Heart right ventricle (tissue), 16 donors: ENCODE results near the gene KCNH1. TPM values are rescaled to one million over a fixed set of nuclear protein-coding genes. Genes with fewer than 3 reads are reported as not detected.

Experiments
- ATAC-seq, 8 donors: fragments of 200-7000 bp; cut with Tn5 transposase; one replicate each; pipeline ENCODE4 v1.9.1; 2020; ENCODE audit warnings: mild to moderate bottlenecking in 8 of 8, moderate library complexity in 8 of 8, moderate number of reproducible peaks in 1 of 8
- DNase-seq, 2 donors: peaks; one replicate each; pipeline ENCODE4 v3.0.0-alpha.2; 2020
- H3K27ac ChIP-seq, 10 donors: fragments of 200-600 bp; sonication (generic) in 2 of 10; one replicate each; pipeline versions ENCODE4 v1.5.0 to v1.8.0; 2020 to 2022; ENCODE audit warnings: mild to moderate bottlenecking in 3 of 10
- H3K27me3 ChIP-seq, 7 donors: fragments of 200-600 bp; one replicate each; pipeline ENCODE4 v1.8.0; 2021 to 2022; ENCODE audit warnings: mild to moderate bottlenecking in 2 of 7
- H3K36me3 ChIP-seq, 9 donors: fragments of 200-600 bp; sonication (generic) in 1 of 9; one replicate each; pipeline versions ENCODE4 v1.5.0 to v1.8.0; 2020 to 2022; ENCODE audit warnings: mild to moderate bottlenecking in 2 of 9
- H3K4me1 ChIP-seq, 9 donors: fragments of 200-600 bp; sonication (generic) in 1 of 9; one replicate each; pipeline versions ENCODE4 v1.5.0 to v1.8.0; 2020 to 2022; ENCODE audit warnings: mild to moderate bottlenecking in 4 of 9
- H3K4me3 ChIP-seq, 10 donors: fragments of 200-600 bp; sonication (generic) in 2 of 10; one replicate each; pipeline versions ENCODE4 v1.5.0 to v1.8.0; 2020 to 2022; ENCODE audit warnings: mild to moderate bottlenecking in 7 of 10, moderate library complexity in 2 of 10
- H3K9me3 ChIP-seq, 11 donors: fragments of 200-600 bp in 10 of 11; sonication (generic) in 2 of 11; one replicate each; pipeline versions ENCODE4 v1.5.0 to v1.8.0; 2013 to 2022; ENCODE audit warnings: mild to moderate bottlenecking in 2 of 11, control low read depth in 1 of 11, moderate library complexity in 1 of 11
- WGBS, 2 donors: extraction: QIAGEN DNeasy Blood & Tissue Kit; methylation state at CpG; one replicate each; pipeline ENCODE4 v1.1.7; 2013; ENCODE audit warnings: inconsistent platforms in 1 of 2; 5-methylcytosine and 5-hydroxymethylcytosine counted together
- intact Hi-C, 10 donors: fragments of 100-400 bp; cut with DNase I; formaldehyde crosslinking; loops; one replicate each; pipeline versions ENCODE4 v1.11.1 to v1.14.2; 2022
- polyA plus RNA-seq, 2 donors: library from polyadenylated mRNA; stranded (reverse); fragments of 200-250 nt; gene quantifications; one replicate each; pipeline ENCODE4 v1.2.3, GENCODE V29; 2013
- total RNA-seq, 10 donors: library from RNA; stranded (reverse); fragmentation: NEBNext Ultra II Directional in 3 of 10; extraction: Animal tissue kit (Norgen Biotek cat#: 25700) in 3 of 10; gene quantifications; one replicate each; pipeline versions ENCODE4 v1.2.1 to v1.2.4, GENCODE V29; 2021 to 2023
- TF ChIP-seq, protein P1 (sequence below), 9 donors: fragments of 200-600 bp; sonication (generic) in 2 of 9; IDR thresholded peaks; one replicate each; pipeline versions ENCODE4 v1.5.0 to v1.8.0; 2021 to 2022; ENCODE audit warnings: antibody characterized with exemption in 9 of 9, mild to moderate bottlenecking in 5 of 9, moderate library complexity in 1 of 9
- donor health status: Arrhythmogenic right ventricular cardiomyopathy.
- donor health status: ischemic (EF 13 %, LVEDD 7.1; RV severe dilation, severe dysfunction).
- donor health status: healthy with polysubstance abuse.
- donor health status: DM: no; HTN: yes; CAD: no.
- donor health status: DM: no; HTN: no; CAD: no.
- donor health status: ischemic (EF 25% LVEDD 6.9; RV normal size, moderate dysfunction).
- donor health status: ischemic (EF 25% LVEDD 5.7; RV mildly dilated, moderate dysfunction).
- donor health status: healthy.
- donor health status: DM: yes; HTN: yes; CAD: no.
- donor health status: Ischemic cardiomyopathy.
- donor health status: ischemic (EF 35%, LVEDD 5.7; RV mildly dilated, moderate dysfunction).
- donor health status: nonischemic (EF 11% LVEDD 7.7; RV severe dilation, severe dysfunction).
- donor health status: DM: yes; HTN: yes; CAD: no.
- donor health status: PGD.
- donor health status: ischemic (EF 29% LVEDD 5.4; RV normal size, mild dysfunction).
- donor health status: nonischemic (EF 23%, LVEDD 6.1; RV moderate dilation, normal function).

Gene KCNH1
- total and polyA plus RNA-seq, 12 donors, result 0.09 TPM; not detected in 11

DNA sequence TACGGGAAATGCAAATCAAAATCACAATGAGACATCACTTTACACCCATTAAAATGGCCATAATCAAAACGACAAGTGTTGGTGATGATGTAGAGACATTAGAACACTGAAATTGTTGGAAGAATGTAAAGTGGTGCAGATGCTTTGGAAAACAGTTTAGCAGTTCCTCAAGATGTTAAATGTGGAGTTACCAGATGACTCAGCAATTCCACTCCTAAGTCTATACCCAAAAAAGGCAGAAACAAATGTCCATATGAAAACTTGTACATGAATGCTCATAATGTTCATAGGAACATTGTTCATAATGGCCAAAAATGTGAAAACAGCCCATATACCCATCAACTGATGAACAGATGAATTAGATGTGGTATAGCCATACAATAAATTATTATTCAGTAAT lies 267.4 kb downstream of the KCNH1 start:
- Histone ChIP-seq H3K4me3 (no peak overlapping the region), H3K9me3 (peaks cover 0 to 42% (median 6%) of the 10 kb centered on the region in 11 donors), H3K4me1 (no peaks in the 10 kb centered on the region), H3K27ac (no peak overlapping the region), H3K27me3 (no peaks in the 10 kb centered on the region), H3K36me3 (no peaks in the 10 kb centered on the region)
- WGBS, 2 donors, result 65 to 69% methylated on average over 2 of the region's 2 CpGs
- ATAC-seq (no peak), DNase-seq (no peak)
- TF ChIP-seq, protein P1, sequence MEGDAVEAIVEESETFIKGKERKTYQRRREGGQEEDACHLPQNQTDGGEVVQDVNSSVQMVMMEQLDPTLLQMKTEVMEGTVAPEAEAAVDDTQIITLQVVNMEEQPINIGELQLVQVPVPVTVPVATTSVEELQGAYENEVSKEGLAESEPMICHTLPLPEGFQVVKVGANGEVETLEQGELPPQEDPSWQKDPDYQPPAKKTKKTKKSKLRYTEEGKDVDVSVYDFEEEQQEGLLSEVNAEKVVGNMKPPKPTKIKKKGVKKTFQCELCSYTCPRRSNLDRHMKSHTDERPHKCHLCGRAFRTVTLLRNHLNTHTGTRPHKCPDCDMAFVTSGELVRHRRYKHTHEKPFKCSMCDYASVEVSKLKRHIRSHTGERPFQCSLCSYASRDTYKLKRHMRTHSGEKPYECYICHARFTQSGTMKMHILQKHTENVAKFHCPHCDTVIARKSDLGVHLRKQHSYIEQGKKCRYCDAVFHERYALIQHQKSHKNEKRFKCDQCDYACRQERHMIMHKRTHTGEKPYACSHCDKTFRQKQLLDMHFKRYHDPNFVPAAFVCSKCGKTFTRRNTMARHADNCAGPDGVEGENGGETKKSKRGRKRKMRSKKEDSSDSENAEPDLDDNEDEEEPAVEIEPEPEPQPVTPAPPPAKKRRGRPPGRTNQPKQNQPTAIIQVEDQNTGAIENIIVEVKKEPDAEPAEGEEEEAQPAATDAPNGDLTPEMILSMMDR (IDR thresholded peaks at IDR 0.05), result no peak
- intact Hi-C loops, result no loop called here

DNA sequence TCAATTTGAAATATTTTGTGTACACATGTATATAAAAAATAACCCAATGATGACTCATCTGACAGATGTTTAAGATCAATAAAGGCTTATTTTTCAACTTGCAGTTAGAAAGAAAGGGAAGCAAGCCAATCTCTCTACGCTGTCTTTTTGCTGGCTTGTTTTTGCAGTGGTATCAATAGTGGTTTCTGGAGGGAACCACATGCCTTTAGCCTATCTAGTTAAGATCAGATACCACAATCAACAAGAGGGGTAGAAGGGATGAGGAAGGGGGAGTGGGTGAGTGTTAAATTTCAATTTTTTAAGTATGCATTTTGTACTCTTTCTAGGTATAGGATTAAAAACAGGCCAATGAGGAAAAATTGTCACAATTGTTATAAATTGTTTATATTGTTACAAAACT lies 276.2 kb downstream of the KCNH1 start:
- DNase-seq (no peak), ATAC-seq (no peak)
- TF ChIP-seq, protein P1 (IDR thresholded peaks at IDR 0.05), result no peak
- Histone ChIP-seq H3K4me1 (no peaks in the 10 kb centered on the region), H3K36me3 (no peaks in the 10 kb centered on the region), H3K27ac (no peak overlapping the region), H3K4me3 (no peak overlapping the region), H3K27me3 (no peaks in the 10 kb centered on the region), H3K9me3 (no peaks in the 10 kb centered on the region)
- intact Hi-C loops, result no loop called here
- 37 to 48% methylated on average over 1 of the region's 1 CpG for WGBS, 2 donors

DNA sequence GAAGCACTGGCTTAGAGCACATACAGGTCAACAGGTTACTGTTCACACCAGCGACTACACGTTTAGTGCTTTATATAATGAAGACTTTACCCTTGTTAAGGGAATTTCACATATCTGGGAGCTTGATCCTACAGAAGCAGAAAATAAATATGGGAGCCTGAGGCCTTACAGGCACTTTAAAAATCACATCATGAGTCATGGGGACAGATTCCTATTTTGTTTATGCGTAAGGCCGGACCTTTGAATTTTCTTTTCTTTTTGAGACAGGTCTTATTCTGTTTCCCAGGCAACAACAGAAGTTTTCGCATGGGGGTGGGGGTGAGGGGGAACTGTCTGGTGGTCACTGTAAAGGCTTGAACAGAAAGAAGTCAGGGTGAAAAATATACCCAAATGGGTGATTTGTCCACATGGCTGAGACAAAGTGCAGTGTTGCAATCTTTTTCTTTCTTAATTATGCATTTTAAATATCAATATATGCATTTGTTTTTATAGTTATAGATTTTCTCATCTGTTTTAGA lies 276.7 kb downstream of the KCNH1 start:
- ATAC-seq (no peak), DNase-seq (no peak)
- no peaks in the 10 kb centered on the region for H3K4me1 ChIP-seq
- no peaks in the 10 kb centered on the region for H3K27me3 ChIP-seq
- H3K36me3 ChIP-seq, result no peaks in the 10 kb centered on the region
- no peak overlapping the region for H3K4me3 ChIP-seq
- 71 to 72% methylated on average over 5 of the region's 5 CpGs for WGBS, 2 donors
- no peak overlapping the region for H3K27ac ChIP-seq
- intact Hi-C loops, result no loop called here
- H3K9me3 ChIP-seq, result no peaks in the 10 kb centered on the region
- TF ChIP-seq, protein P1 (IDR thresholded peaks at IDR 0.05), result no peak

DNA sequence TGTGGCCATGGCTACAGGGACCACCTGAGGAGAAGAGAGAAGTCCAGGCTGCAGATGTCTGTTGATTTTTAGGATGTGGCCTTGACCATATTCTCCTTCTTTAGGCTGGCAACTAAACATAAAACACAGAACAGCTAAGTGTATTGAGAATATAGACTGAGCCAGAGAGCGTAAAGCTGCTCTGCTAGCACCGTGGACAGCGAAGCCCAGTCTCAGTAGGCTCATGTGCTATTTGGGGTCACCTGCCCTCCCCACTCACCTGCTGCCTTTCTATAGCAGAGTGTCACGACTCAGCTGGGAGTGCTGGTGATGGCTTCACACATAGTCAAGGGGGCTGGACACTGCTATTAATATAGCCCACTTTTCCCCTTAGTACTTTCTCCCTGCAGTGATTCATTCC lies 278.5 kb downstream of the KCNH1 start:
- TF ChIP-seq, protein P1 (IDR thresholded peaks at IDR 0.05), result no peak
- intact Hi-C loops, result no loop called here

More for the DNA sequence above, 278.5 kb downstream of the KCNH1 start:
- no peak for DNase-seq
- Histone ChIP-seq H3K36me3 (no peaks in the 10 kb centered on the region), H3K27ac (no peak overlapping the region), H3K9me3 (no peaks in the 10 kb centered on the region), H3K27me3 (no peaks in the 10 kb centered on the region), H3K4me1 (no peaks in the 10 kb centered on the region), H3K4me3 (no peak overlapping the region)
- ATAC-seq, result no peak
- 31 to 35% methylated on average over 4 of the region's 4 CpGs for WGBS, 2 donors
